Ecto neural progenitor cell (in vitro differentiated cells): Measurements from ENCODE around the gene NDRG4.
A peak's percentile ranks its signal among the peaks of the same experiment; 100 is the strongest.

Source experiments
- DNase-seq: peaks from one replicate; pipeline ENCODE4 v3.0.0-alpha.2; 2018; ENCODE audit warnings: low spot score

NDRG4 gene

DNA sequence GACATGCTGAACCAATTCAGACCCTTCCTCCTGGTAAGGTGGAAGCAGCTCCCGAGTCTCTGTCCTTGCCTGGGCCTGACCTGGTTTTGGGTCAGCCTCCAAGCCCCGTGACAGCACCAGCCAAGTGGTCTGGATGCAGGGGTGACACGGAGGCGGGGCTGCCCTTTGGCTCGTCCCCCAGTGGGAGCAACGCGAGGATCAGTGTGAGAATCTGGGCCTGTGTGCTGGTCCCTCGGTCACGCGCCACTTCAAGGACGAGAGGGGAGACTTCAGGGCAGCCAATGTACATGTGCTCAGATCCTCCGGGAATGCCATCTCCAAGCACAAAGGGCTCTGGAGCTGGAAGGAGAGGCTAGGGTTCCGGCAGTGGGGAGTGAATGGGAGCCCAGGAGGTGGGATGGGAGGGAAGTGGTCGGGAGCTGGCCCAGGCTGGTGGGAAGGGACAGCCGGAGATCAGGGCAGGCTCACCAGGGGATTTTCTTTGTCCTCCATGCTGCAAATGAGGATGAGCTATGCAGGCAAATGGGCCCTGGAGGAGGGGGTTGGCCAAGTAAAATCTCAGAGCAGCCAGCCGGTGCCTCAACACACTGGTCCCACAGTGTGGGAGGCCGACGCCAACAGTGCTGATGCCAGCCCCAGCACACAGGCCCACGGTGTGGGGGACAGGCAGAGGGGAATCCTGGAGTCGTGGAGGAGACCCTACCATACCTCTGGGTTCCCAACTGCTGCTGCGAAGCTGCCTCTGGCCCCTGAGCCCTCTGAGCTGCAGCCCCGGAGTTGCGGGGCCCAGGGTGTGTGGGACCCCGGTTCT, 4.2 kb upstream of the NDRG4 start:
- peak; percentile 59 for DNase-seq

DNA sequence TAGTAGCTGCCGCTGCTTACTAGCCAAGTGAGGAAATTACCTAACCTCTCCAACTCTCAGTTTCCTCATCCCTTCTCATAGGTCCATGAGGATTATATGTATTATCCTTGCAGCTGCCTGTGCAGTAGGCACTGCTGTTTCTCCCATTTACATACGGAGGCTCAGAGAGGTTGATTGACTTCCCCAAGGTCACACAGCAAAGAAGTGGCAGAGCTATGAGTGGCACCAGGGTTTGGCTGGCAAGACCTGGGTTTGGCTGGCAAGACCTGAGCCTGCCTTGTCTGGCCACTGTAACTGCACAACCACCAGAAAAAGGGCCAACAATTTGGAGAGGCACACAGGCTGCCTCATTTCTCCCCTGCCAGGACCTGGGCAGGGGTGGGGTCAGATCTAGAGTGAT, 2.5 kb upstream of the NDRG4 start:
- no peak for DNase-seq

GRCh38 chr16:58497935-58498334, 2.0 kb upstream of the NDRG4 start:
- DNase-seq: no peak

DNA sequence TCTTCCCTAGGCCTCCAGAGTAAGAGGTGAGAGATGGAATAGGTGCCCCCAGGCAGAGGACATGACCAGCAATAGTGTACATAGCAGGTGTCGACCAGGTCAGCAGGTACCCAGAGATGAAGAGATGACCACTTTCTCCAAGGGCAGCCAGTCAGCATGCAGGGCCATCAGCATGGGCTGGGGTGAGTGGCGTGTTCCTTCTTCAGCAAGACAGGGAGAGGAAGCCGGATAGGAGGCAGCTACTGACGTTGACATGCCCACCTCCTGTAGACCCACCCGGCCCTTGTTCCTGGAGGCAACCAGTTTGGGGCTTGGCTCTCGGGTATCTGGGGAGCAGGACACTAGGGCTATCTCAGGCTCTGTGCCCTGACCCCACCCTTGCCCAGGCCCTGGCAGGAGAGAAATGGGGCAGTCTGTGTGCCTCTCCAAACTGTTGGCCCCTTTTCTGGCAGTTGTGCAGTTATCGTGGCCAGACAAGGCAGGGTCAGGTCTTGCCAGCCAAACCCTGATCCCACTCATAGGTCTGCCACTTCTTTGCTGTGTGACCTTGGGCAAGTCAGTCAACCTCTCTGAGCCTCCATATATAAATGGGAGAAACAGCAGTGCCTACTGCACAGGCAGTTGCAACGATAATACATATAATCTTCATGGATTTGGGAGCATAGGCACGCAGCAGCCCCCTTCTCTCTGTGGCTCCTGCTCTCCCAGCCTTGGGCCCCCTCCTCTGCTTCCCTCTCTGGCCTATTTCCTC, 1.4 kb upstream of the NDRG4 start:
- no peak for DNase-seq

- DNase-seq: no peak
These were observed 841 bp upstream of the NDRG4 start for GRCh38 chr16:58499092-58499511.

DNA sequence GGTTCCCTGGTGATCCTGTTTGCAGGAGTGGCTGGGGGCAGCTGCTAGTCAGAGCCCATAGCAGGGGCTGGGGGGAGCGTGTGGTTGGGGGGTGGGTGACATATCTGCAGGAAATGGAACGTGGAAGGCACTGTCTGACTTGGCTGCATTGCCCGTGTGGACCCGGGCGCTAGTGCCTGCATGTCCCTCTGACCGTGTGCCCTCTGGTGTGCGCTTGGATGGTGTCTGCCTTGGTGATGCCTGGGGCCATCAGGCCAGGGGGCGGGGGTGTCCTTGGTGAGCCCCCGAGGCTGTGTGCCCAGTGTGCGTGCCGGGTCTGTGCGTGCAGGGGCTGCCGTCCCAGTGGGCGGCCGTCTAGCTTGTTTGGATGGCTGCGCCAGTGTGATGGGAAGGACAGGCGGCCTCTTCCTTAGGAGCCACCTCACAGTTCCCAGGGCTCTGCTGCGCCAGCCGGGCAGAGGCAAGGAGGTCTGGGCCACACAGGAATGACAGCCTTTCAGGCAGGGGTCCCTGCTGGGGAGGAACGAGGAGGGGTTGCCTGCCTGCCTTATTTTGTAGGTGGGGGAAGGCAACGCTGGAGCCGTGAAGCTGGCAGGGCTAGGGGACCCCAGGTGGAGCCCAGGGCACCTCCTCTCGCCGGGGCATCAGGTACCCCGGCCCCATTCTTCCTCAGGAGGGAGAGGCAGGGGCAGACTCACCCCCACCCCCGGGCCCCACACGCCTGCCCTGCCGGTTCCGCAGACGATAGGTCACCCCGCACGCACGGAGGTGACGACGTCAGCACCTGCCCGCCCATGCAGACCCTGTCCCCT, 693 bp downstream of the NDRG4 start:
- DNase-seq: no peak

DNA sequence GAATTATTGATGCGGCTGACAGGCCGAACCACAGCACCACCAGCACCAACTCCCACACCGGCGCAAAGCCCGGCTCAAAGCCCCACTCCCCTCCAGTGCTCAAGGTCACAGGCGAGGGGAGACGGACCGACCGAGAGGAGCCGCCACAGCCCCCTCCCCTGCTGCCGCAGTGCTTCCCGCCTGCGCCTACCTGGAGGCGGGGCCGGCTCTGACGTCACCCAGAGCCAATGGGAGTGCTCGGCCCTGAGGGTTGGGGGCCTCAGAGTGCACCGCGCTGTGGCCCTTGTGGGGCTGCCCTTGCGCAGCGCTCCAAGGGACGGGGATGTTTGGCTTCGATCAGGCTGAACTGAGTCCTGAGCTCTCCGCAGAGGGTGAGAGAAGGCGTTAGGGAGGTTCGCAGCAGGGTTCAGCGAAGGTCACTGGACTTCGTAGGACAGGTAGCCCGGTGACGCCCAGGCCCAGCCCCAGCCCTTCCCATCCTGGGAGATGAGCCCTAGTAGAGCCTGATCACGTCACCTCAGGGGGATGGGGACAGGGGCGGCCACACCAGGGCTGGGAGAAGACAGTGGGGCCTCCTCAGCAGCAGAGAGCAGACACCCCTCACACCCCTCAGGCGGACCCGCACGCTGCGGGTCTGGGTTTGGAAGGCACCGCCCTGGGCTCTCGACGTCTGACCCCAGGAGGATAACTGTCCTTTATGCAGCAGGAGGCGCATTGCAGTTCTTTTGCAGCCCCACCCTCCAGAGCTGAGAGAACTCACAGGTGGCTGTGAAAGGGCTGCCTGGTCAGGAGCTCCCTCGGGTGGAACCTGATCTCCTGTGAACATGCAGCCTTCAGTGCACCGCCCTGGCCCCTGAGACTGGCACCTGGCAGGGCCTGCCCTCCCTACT, 1.5 kb downstream of the NDRG4 start:
- DNase-seq: peak; percentile 84

- DNase-seq: no peak
These were observed 2.4 kb downstream of the NDRG4 start for GRCh38 chr16:58502217-58502921.

DNA sequence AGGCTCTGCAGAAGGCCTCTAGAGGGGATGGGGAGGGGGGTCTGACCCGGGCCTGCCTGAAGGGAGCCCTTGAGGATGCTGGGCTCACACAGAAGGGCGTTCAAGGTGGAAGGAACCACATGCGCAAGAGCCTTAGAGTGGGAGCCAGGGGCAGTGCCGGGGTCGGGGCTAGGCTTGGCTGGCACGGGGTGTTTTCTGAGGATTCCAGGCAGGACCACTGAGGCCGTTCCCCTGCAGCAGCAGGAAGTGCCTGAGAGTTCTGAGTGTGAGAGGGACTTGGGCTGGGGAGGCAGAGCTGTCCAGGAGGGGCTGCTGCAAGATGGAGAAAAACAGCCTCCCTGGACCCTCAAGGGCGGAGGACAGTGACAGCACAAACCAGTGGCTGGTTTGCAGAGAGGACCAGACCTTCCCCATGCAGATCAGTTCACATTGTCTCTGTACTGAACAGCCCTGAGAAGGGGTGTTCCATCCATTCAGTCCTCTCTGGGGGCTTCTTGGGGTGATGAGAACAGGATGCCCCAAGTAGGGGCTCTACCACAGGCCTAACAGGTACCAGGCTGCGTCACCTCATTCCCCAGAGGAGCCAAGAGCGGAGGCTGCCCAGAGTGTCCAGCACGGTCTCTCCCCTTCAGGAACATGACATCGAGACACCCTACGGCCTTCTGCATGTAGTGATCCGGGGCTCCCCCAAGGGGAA, 3.4 kb downstream of the NDRG4 start:
- DNase-seq: no peak

GRCh38 chr16:58503863-58504688, 4.1 kb downstream of the NDRG4 start:
- no peak for DNase-seq

GRCh38 chr16:58506241-58507194, 6.6 kb downstream of the NDRG4 start:
- no peak for DNase-seq

DNA sequence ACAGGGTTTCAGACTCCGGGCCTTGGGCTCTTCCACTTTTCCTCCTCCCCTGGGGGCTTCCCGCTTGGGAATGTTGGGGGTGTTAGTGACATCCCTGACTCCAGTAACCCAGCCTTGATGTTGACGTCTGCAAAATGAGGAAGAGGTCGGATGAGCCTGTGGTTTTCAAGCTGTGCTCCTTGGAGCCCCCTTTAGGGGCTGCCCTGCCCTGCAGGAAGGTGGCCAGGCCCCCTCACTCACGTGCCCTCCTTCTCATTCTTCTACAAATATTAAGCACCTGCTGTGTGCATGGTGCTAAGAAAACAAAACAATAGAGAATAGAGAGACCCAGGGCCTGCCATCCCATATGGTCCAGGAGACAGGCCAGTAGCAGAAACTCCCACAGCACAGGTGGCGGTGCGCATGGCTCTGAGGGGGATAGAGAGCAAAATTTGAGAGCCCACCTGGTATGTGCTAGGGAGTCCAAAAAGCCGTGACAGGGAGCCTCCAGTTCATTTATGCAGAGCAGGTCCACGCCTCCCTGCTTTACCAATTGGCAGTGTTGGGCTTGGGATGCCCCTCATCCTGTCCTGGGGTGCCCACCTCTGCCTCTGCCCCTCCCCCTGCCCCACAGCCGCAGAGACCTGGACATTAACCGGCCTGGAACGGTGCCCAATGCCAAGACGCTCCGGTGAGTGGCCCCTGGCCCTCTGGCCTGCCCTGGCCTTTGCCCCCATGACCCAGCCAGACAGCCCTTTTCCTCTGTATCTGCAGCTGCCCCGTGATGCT, 7.4 kb downstream of the NDRG4 start:
- no peak for DNase-seq

GRCh38 chr16:58507963-58508670, 8.2 kb downstream of the NDRG4 start:
- no peak for DNase-seq

DNA sequence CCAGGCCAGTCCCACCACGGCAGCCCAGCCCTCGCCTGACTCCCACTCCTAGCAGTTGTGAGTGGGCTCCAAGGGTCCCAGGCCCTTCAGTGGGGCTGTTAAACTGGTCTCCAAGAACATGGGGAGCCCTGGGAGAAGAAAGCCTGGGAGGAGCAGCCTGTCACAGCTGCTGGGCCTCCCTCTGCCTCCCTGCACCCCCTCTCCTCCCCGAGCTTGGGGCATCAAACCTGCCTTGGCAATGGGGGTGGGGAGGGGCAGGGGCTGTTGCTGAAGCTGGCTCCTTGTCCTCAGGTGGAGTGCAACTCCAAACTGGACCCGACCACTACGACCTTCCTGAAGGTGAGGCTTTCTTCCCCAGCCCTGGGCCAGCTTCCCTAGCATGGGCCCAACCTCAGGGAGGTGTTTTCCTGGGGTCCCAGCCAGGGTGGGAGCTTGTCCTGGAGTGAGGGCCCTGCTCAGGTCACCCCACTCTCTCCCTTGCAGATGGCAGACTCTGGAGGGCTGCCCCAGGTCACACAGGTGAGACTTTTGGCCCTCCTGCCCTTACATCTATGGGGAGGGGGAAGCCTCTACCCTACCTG, 8.8 kb downstream of the NDRG4 start:
- no peak for DNase-seq

GRCh38 chr16:58509256-58510096, 9.5 kb downstream of the NDRG4 start:
- DNase-seq: peak; percentile 42
